Hippocampal formation (tissue), 2 donors: ENCODE data around the gene IFI27L1.

Source experiments
- DNase-seq, 2 donors: peaks; one replicate each; lab custom pipeline; 2025; lab: John Stamatoyannopoulos, UW

Gene IFI27L1

DNA sequence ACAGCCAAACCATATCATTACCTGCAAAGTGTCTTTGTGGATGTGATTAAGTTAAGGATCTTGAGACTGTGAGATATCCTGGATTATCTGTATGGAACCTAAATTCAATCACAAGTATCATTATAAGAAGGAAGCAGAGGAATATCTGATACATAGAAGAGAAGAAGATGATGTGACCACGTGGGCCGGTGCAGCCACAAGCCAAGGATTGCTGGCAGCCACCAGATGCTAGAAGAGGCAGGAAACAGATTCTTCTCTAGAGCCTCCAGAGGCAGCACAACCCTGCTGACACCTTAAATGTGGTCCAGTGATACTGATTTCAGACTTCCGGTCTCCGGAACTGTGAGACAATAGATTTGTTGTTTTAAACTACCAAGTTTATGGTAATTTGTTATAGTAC, 54.4 kb downstream of the IFI27L1 start:
- no peak for DNase-seq

- peak; percentile 68 to 84 for DNase-seq
Measured at GRCh38 chr14:94136575-94137331, 55.6 kb downstream of the IFI27L1 start.

DNA sequence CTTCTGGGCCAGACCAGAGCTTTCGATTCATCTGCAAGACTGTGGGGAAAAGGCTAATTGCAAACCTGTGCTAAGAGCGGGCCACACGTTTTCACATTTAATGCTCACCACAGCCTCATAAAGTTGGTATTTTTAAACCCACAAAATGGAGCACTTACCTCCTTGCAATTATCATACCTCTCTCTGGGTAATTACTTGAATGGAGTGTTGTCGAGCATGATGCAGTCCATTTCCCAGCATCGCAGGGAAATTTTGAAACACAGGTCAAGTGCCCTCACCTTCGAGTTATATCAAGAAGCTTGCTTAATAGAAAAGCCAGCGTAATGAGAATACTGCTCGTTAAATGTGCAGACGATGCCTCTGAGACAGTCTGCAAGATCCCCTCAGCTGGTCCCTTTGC, 57.1 kb downstream of the IFI27L1 start:
- no peak for DNase-seq

GRCh38 chr14:94139006-94139405, 57.9 kb downstream of the IFI27L1 start:
- no peak for DNase-seq

DNA sequence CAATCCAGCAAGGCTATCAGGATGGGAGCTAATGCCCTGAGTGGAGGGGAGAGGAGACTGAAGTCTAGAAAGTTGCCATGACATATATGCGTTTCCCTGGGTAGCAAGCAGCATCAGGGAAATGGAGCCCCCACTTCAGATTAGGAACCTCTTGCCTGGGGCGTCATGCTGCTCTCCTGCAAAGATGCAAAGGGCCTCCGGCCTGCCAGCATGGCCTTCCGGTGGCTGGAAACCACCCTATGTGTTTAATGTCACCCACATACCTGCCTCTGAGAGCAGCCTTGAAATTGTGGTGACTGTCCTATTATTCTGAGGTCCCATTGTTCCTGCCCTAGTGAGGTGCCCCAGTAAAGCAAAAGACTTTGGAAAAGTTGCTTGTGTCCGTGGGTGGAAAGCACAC, 58.3 kb downstream of the IFI27L1 start:
- no peak for DNase-seq

- DNase-seq: no peak
Measured at GRCh38 chr14:94142247-94142646, 61.1 kb downstream of the IFI27L1 start.

DNA sequence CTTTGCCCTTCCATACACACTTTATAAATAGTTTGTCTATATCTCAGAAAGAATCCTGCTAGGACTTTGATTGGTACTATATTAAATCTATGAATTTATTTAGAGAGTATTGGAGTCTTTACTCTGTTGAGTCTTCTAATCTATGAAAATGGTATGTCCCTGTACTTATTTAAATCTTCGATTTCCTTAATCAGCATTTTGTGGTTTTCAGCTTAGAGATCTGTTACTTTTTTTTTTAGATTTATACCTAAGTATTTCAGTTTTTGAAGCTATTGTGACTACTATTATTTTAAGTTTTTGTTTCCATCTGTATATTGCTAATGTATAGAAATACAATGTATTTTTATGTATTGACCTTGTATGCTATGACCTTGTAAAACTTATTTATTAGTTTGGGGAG, 61.7 kb downstream of the IFI27L1 start:
- DNase-seq: no peak

DNA sequence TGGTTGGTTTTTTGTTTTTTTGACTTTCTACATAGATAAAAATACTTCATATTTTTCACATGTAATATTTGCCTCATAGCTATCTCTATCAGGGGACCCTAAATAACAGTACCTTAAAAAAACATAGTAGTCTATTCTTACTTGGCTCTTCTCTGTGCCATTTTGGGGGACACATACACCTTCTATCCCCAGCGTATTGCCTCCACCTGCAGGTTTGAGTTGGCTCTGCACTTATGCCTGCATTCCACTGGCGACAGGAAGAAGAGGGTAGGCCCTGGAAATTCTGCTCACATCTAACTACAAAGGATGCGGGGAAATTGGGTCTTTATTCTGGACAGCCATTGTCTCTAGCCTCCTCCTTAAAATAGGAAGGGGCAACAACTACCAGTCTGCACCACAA, 62.1 kb downstream of the IFI27L1 start:
- DNase-seq: no peak

- DNase-seq: no peak
Measured at GRCh38 chr14:94143711-94144110, 62.6 kb downstream of the IFI27L1 start.

DNA sequence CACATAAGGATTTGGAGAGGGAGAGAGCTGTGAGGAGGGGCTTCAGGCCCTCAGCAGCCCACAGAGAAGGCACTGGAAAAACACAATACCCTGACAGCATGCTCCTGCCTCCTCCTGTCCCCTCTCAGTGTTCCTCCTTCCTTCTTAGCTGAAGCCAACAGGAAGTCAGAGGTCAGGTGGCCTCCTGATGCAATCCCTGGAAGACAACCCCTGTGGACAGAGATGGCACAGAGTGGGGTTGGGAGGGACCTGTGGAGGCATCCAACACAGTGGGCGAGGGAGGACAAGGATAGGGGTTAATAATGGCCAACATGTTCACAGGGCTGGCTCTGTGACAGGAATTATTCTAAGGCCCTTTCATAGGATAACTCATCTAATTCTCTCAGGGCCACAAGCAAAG, 63.7 kb downstream of the IFI27L1 start:
- DNase-seq: no peak

- no peak for DNase-seq
Measured at GRCh38 chr14:94145902-94146527, 64.9 kb downstream of the IFI27L1 start.
